GM12878 (cell line): Measurements from ENCODE around the gene CEP83. TPM values are rescaled to one million over a fixed set of nuclear protein-coding genes. Genes with fewer than 3 reads are reported as not detected.

ENCODE experiments used
- ATAC-seq: fragments of 200-7000 bp; cut with Tn5 transposase; 3 replicates; pipeline ENCODE4 v1.9.1; 2020; ENCODE audit warnings: mild to moderate bottlenecking, moderate library complexity
- BruUV-seq: library from RNA; stranded (reverse); fragments of 400-500 nt; replicated peaks from 2 replicates; lab custom pipeline; 2021; lab: Mats Ljungman, UMichigan
- CTCF ChIA-PET: fragments of 300-600 bp; sonication (Branson Sonifier 250); formaldehyde crosslinking; extraction: SDS; loops from one replicate; lab custom pipeline; 2021; ENCODE audit warnings: inconsistent platforms; lab: Yijun Ruan, JAX
- POLR2A ChIA-PET: fragments of 350-600 bp; formaldehyde crosslinking; extraction: SDS; loops from one replicate; lab custom pipeline; 2021; ENCODE audit warnings: inconsistent platforms; lab: Charles Lee
- RAD21 ChIA-PET: fragments of 300-600 bp; sonication (Branson Sonifier 250); formaldehyde crosslinking; loops from one replicate; lab custom pipeline; 2023; ENCODE audit warnings: antibody characterized with exemption; ENCODE audit not compliant: unreplicated experiment; lab: Charles Lee
- SMC1A ChIA-PET: fragments of 300-600 bp; sonication (Branson Sonifier 250); formaldehyde crosslinking; loops from one replicate; lab custom pipeline; 2023; ENCODE audit not compliant: unreplicated experiment, uncharacterized antibody; lab: Charles Lee
- DNase-seq: peaks from one replicate; pipeline ENCODE4 v3.0.0-alpha.2; 2011; ENCODE audit warnings: low read depth, low spot score
- FAIRE-seq: peaks from 3 replicates; lab custom pipeline; 2011; peaks lifted over from hg19 to GRCh38; lab: Jason Lieb, UNC
- H2AFZ ChIP-seq: 2 replicates; pipeline ENCODE4 v1.6.0; 2011; ENCODE audit warnings: low read depth, low read length, control low read depth; ENCODE audit not compliant: control insufficient read depth
- H3K27ac ChIP-seq: 2 replicates; pipeline ENCODE4 v1.5.1; 2011; ENCODE audit warnings: control low read depth; ENCODE audit not compliant: control insufficient read depth, insufficient read depth
- H3K27me3 ChIP-seq, 2 experiments: replicated peaks in 1 of 2; 2 replicates each; pipeline versions ENCODE4 v1.6.0 to v1.6.1; 2011; ENCODE audit warnings: low read length in 1 of 2; ENCODE audit not compliant: control insufficient read depth in 2 of 2, insufficient read depth in 2 of 2
- H3K36me3 ChIP-seq, 2 experiments: 2 replicates each; pipeline ENCODE4 v1.5.1; 2011; ENCODE audit warnings: low read length in 1 of 2; ENCODE audit not compliant: control insufficient read depth in 2 of 2, insufficient read depth in 2 of 2
- H3K4me1 ChIP-seq: 2 replicates; pipeline ENCODE4 v1.6.1; 2011; ENCODE audit warnings: mild to moderate bottlenecking, low read length, moderate library complexity, mixed read lengths; ENCODE audit not compliant: control insufficient read depth, insufficient read depth
- H3K4me2 ChIP-seq: 2 replicates; pipeline ENCODE4 v1.6.0; 2011; ENCODE audit warnings: control low read depth; ENCODE audit not compliant: control insufficient read depth, insufficient read depth
- H3K4me3 ChIP-seq: fragments of 200-600 bp; sonication (generic); 2 replicates; pipeline ENCODE4 v1.5.1; 2016
- H3K79me2 ChIP-seq: 2 replicates; pipeline ENCODE4 v1.6.0; 2011; ENCODE audit warnings: low read length; ENCODE audit not compliant: control insufficient read depth, insufficient read depth
- H3K9ac ChIP-seq: 2 replicates; pipeline ENCODE4 v1.8.0; 2011; ENCODE audit warnings: low read length, control low read depth, mixed read lengths; ENCODE audit not compliant: control insufficient read depth, insufficient read depth
- H3K9me3 ChIP-seq: replicated peaks from 3 replicates; pipeline ENCODE4 v1.5.1; 2011; ENCODE audit warnings: mild to moderate bottlenecking, low read length; ENCODE audit not compliant: control insufficient read depth, insufficient read depth
- H4K20me1 ChIP-seq: 2 replicates; pipeline ENCODE4 v1.6.0; 2011; ENCODE audit not compliant: control insufficient read depth, insufficient read depth
- CBFB ChIP-seq: IDR thresholded peaks from 2 replicates; pipeline ENCODE4 v1.6.1; 2016; ENCODE audit warnings: antibody characterized with exemption, low read depth
- CBX3 ChIP-seq: fragments of 200-600 bp; sonication (generic); IDR thresholded peaks from 2 replicates; pipeline ENCODE4 v1.6.1; 2016; ENCODE audit warnings: low read depth, borderline replicate concordance
- CHD2 ChIP-seq: IDR thresholded peaks from 2 replicates; pipeline ENCODE4 v1.6.1; 2011; ENCODE audit warnings: low read depth, low read length, improper control_type of control experiment, borderline replicate concordance
- CREB1 ChIP-seq: IDR thresholded peaks from 2 replicates; pipeline ENCODE4 v1.6.1; 2012; ENCODE audit warnings: low read depth, mild to moderate bottlenecking, inconsistent platforms
- HDGF ChIP-seq: fragments of 450-650 bp; IDR thresholded peaks from 2 replicates; pipeline ENCODE4 v1.6.1; 2016; ENCODE audit warnings: antibody characterized with exemption
- IKZF2 ChIP-seq, 2 experiments: fragments of 450-650 bp; IDR thresholded peaks; 2 replicates each; pipeline ENCODE4 v1.6.1; 2017; ENCODE audit warnings: mild to moderate bottlenecking in 2 of 2, moderate library complexity in 2 of 2
- MEF2A ChIP-seq: IDR thresholded peaks from 2 replicates; pipeline ENCODE4 v1.6.1; 2011; ENCODE audit warnings: low read depth, mild to moderate bottlenecking, low read length, moderate library complexity; ENCODE audit not compliant: insufficient read depth
- NBN ChIP-seq: fragments of 450-650 bp; IDR thresholded peaks from 2 replicates; pipeline ENCODE4 v1.6.1; 2016
- NFIC ChIP-seq: IDR thresholded peaks from 2 replicates; pipeline ENCODE4 v1.6.1; 2012; ENCODE audit warnings: low read depth, mild to moderate bottlenecking, inconsistent platforms, low read length, moderate library complexity
- POLR2AphosphoS2 ChIP-seq: IDR thresholded peaks from 2 replicates; pipeline ENCODE4 v1.6.1; 2011; ENCODE audit warnings: low read depth, mild to moderate bottlenecking, low read length, improper control_type of control experiment, moderate library complexity
- RFX5 ChIP-seq: IDR thresholded peaks from 2 replicates; pipeline ENCODE4 v1.6.1; 2011; ENCODE audit warnings: low read depth, low read length, improper control_type of control experiment
- SMARCA5 ChIP-seq: fragments of 450-650 bp; IDR thresholded peaks from 2 replicates; pipeline ENCODE4 v1.6.1; 2017; ENCODE audit warnings: mild to moderate bottlenecking
- SP1 ChIP-seq: IDR thresholded peaks from one replicate; pipeline ENCODE4 v1.6.1; 2011; ENCODE audit warnings: low read depth, low read length
- SRF ChIP-seq, 2 experiments: IDR thresholded peaks; 2 replicates each; pipeline ENCODE4 v1.6.1; 2011; ENCODE audit warnings: low read depth in 2 of 2, low read length in 2 of 2, mild to moderate bottlenecking in 1 of 2, moderate library complexity in 1 of 2
- STAT3 ChIP-seq: IDR thresholded peaks from 2 replicates; pipeline ENCODE4 v1.6.1; 2011; ENCODE audit warnings: low read depth, low read length, improper control_type of control experiment
- YY1 ChIP-seq: IDR thresholded peaks from 2 replicates; pipeline ENCODE4 v1.6.1; 2011; ENCODE audit warnings: low read depth, mild to moderate bottlenecking, low read length
- WGBS: methylation state at CpG from one replicate; pipeline ENCODE4 v1.1.6; 2016; ENCODE audit warnings: low lambda C conversion rate; ENCODE audit not compliant: insufficient replicate concordance, insufficient coverage; ENCODE audit errors: missing lambda C conversion rate; 5-methylcytosine and 5-hydroxymethylcytosine counted together
- in situ Hi-C: fragments of 300-500 bp; cut with MboI; formaldehyde crosslinking; loops from 9 replicates; pipeline ENCODE4 v1.14.3; 2018; ENCODE audit warnings: mixed read lengths
- intact Hi-C: fragments of 100-400 bp; cut with micrococcal nuclease; formaldehyde crosslinking; loops from one replicate; pipeline ENCODE4 v1.14.2; 2022; ENCODE audit not compliant: unreplicated experiment
- polyA plus RNA-seq, 11 experiments: library from polyadenylated mRNA; depleted of rRNA in 4 of 11; unstranded in 6 of 11; stranded (reverse) in 5 of 11; fragments of >200 nt; fragmentation: Nextera tagmentation in 4 of 11; fragmentation: Illumina TruSeq in 1 of 11; extraction: Ambion mirVana in 4 of 11; extraction: Trizol in 1 of 11; gene quantifications; 1 replicate in 1 of 11; 2 replicates in 10 of 11; pipeline versions ENCODE4 v1.2.1 to v1.2.3, GENCODE V29; 2011 to 2016; ENCODE audit warnings: inconsistent platforms in 2 of 11, missing spikeins in 2 of 11, low read depth in 1 of 11
- total RNA-seq, 4 experiments: library from RNA; depleted of rRNA in 3 of 4; stranded (reverse); fragments of >200 nt in 3 of 4; fragmentation: Illumina TruSeq in 1 of 4; extraction: Trizol in 1 of 4; gene quantifications; 2 replicates each; pipeline versions ENCODE4 v1.2.1 to v1.2.3, GENCODE V29; 2013 to 2021
- TF ChIP-seq, protein P1 (sequence below), 3 experiments: IDR thresholded peaks in 2 of 3; conservative IDR thresholded peaks in 1 of 3; 2 replicates each; pipeline ENCODE4 v1.5.1; 2011; ENCODE audit warnings: low read depth in 3 of 3, low read length in 3 of 3, mild to moderate bottlenecking in 3 of 3, control low read depth in 2 of 3, moderate library complexity in 2 of 3, inconsistent platforms in 1 of 3, mixed read lengths in 1 of 3; ENCODE audit not compliant: control insufficient read depth in 2 of 3, insufficient read depth in 1 of 3; ENCODE audit errors: extremely low read depth in 1 of 3
- TF ChIP-seq, protein P2 (sequence below): fragments of 450-650 bp; IDR thresholded peaks from 2 replicates; pipeline ENCODE4 v1.6.1; 2017; ENCODE audit warnings: mild to moderate bottlenecking, moderate library complexity
- TF ChIP-seq, protein P3 (sequence below): IDR thresholded peaks from 2 replicates; pipeline ENCODE4 v1.6.1; 2011; ENCODE audit warnings: low read depth, mild to moderate bottlenecking, low read length, moderate library complexity, borderline replicate concordance; ENCODE audit errors: extremely low read depth

Gene CEP83
- total and polyA plus RNA-seq, 10 of the 15 experiments (the other 5 are each of a cell fraction or from before 2014, with no cell fraction given): 4.3 to 39.0 (median 22.5) TPM

DNA sequence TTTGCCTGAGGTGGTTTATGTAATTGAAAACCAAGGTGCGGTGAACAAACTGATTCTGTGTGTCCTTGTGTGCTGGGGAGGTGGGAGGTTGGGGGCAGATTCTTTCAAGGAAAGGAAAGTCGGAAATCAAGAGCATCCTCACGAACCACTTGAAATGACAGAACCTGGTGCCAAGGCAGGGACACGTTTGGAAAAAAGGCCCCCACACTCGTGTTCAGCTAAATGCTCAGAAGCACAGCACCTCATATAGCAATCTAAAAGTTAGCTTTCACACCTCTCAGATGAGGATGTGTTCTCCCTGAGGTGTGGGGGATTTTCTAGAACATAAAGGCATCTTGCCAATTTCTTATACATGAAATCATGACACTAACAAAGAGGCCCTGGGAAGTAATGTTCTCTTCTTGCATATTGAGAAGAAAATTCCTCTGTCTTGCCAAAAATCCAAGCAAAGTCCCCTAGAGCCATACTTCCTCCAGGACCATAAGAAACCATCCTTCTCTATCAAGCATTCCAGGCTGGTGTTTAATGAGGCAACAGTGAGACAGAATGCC, 191.7 kb downstream of the CEP83 start:
- no peak overlapping the region for H3K4me3 ChIP-seq
- no peaks in the 10 kb centered on the region for H3K79me2 ChIP-seq
- ChIA-PET CTCF (interaction anchor here (0.7 to 1.7 kb wide), 2 partner anchors 47 to 118 kb away, joined by 3 read pairs; no protein-coding TSS in a partner anchor), RAD21 (interaction anchor here (0.6 to 4.8 kb wide), 4 partner anchors 24 to 461 kb away, joined by 6 to 42 read pairs (median 18); no protein-coding TSS in a partner anchor), SMC1A (interaction anchor here (1.1 to 3.8 kb wide), 7 partner anchors 9 to 62 kb away, joined by 3 to 23 read pairs (median 8); no protein-coding TSS in a partner anchor), POLR2A (interaction anchor here (0.6 kb wide), 1 partner anchor 36 kb away, joined by 3 read pairs; no protein-coding TSS in a partner anchor)
- DNase-seq (no peak), FAIRE-seq (no peak), ATAC-seq (peak; percentile 56)
- H3K4me1 ChIP-seq: peaks cover 74% of the 10 kb centered on the region
- H3K36me3 ChIP-seq: peaks cover 8 to 25% of the 10 kb centered on the region in 2 experiments
- peak overlapping the region; percentile 66 for H3K27ac ChIP-seq
- H3K4me2 ChIP-seq: peak overlapping the region; percentile 56
- in situ Hi-C loops: no loop called here
- intact Hi-C loops: loop anchor here (2.0 kb wide), 1 partner anchor 41 kb away; no protein-coding TSS in a partner anchor
- BruUV-seq: no TSS peak
- H4K20me1 ChIP-seq: no peaks in the 10 kb centered on the region
- H3K27me3 ChIP-seq: no peaks in the 10 kb centered on the region
- H3K9me3 ChIP-seq: no peaks in the 10 kb centered on the region; the same call in 2 of the 3 replicates
- WGBS: 59% methylated on average over 5 of the region's 5 CpGs
- H3K9ac ChIP-seq: peak overlapping the region; percentile 30; the same call in 1 of the 2 replicates
- no peak overlapping the region; the same call in 1 of the 2 replicates for H2AFZ ChIP-seq
- TF ChIP-seq CBX3: no peak
- TF ChIP-seq MEF2A: no peak
- peak; percentile 39; the same call in 1 of the 2 replicates for TF ChIP-seq NFIC
- TF ChIP-seq, protein P1, sequence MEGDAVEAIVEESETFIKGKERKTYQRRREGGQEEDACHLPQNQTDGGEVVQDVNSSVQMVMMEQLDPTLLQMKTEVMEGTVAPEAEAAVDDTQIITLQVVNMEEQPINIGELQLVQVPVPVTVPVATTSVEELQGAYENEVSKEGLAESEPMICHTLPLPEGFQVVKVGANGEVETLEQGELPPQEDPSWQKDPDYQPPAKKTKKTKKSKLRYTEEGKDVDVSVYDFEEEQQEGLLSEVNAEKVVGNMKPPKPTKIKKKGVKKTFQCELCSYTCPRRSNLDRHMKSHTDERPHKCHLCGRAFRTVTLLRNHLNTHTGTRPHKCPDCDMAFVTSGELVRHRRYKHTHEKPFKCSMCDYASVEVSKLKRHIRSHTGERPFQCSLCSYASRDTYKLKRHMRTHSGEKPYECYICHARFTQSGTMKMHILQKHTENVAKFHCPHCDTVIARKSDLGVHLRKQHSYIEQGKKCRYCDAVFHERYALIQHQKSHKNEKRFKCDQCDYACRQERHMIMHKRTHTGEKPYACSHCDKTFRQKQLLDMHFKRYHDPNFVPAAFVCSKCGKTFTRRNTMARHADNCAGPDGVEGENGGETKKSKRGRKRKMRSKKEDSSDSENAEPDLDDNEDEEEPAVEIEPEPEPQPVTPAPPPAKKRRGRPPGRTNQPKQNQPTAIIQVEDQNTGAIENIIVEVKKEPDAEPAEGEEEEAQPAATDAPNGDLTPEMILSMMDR (IDR thresholded peaks at IDR 0.05 in 2 of 3, conservative IDR thresholded peaks at IDR 0.05 in 1 of 3; ENCODE audit: control insufficient read depth in 2 of 3, extremely low read depth in 1 of 3, insufficient read depth in 1 of 3, low read depth in 3 of 3, low read length in 3 of 3): no peak
- TF ChIP-seq POLR2AphosphoS2: no peak
- 0 out of 2 replicates have a peak, but pooled peaks have one; percentile 3 for TF ChIP-seq YY1
- TF ChIP-seq, protein P2, sequence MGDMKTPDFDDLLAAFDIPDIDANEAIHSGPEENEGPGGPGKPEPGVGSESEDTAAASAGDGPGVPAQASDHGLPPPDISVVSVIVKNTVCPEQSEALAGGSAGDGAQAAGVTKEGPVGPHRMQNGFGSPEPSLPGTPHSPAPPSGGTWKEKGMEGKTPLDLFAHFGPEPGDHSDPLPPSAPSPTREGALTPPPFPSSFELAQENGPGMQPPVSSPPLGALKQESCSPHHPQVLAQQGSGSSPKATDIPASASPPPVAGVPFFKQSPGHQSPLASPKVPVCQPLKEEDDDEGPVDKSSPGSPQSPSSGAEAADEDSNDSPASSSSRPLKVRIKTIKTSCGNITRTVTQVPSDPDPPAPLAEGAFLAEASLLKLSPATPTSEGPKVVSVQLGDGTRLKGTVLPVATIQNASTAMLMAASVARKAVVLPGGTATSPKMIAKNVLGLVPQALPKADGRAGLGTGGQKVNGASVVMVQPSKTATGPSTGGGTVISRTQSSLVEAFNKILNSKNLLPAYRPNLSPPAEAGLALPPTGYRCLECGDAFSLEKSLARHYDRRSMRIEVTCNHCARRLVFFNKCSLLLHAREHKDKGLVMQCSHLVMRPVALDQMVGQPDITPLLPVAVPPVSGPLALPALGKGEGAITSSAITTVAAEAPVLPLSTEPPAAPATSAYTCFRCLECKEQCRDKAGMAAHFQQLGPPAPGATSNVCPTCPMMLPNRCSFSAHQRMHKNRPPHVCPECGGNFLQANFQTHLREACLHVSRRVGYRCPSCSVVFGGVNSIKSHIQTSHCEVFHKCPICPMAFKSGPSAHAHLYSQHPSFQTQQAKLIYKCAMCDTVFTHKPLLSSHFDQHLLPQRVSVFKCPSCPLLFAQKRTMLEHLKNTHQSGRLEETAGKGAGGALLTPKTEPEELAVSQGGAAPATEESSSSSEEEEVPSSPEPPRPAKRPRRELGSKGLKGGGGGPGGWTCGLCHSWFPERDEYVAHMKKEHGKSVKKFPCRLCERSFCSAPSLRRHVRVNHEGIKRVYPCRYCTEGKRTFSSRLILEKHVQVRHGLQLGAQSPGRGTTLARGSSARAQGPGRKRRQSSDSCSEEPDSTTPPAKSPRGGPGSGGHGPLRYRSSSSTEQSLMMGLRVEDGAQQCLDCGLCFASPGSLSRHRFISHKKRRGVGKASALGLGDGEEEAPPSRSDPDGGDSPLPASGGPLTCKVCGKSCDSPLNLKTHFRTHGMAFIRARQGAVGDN: peak; percentile 84
- TF ChIP-seq CBFB: no peak
- 0 out of 2 replicates have a peak, but pooled peaks have one; percentile 3 for TF ChIP-seq CHD2
- no peak for TF ChIP-seq RFX5
- no peak for TF ChIP-seq SRF (IDR thresholded peaks at IDR 0.05; ENCODE audit: low read depth in 2 of 2, low read length in 2 of 2)
- TF ChIP-seq CREB1: 0 out of 2 replicates have a peak, but pooled peaks have one; percentile 10
- TF ChIP-seq, protein P3, sequence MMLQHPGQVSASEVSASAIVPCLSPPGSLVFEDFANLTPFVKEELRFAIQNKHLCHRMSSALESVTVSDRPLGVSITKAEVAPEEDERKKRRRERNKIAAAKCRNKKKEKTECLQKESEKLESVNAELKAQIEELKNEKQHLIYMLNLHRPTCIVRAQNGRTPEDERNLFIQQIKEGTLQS: no peak
- TF ChIP-seq SMARCA5: peak; percentile 56
- TF ChIP-seq HDGF: no peak
- TF ChIP-seq SP1: no peak
- 0 out of 2 replicates have a peak, but pooled peaks have one; percentile 52 for TF ChIP-seq NBN
- no peak for TF ChIP-seq STAT3
- TF ChIP-seq IKZF2 (IDR thresholded peaks at IDR 0.05): peak; percentile 67 to 80
